ENCODE data around the gene HOXA7. TPM values are rescaled to one million over a fixed set of nuclear protein-coding genes. Genes with fewer than 3 reads are reported as not detected.

The HOXA7 gene
- total RNA-seq, 2 donors from 2014 or later, result 0.26 to 0.66 TPM

GRCh38 chr7:27200761-27201579 is 44.5 kb upstream of the HOXA7 start:
- Histone ChIP-seq H3K4me3 (no peak overlapping the region), H3K4me1 (peaks cover 49% of the 10 kb centered on the region), H3K27ac (no peak overlapping the region), H3K36me3 (replicated peaks in 1 of 2; ENCODE audit: insufficient read depth in 1 of 2, low read depth in 2 of 2) (no peaks in the 10 kb centered on the region), H3K9me3 (no peaks in the 10 kb centered on the region), H3K27me3 (peaks cover 0 to 91% of the 10 kb centered on the region in 2 donors)
- 9 to 16% methylated on average over 14 of the region's 14 CpGs for WGBS, 2 donors
- no peak for TF ChIP-seq POLR2A (IDR thresholded peaks at IDR 0.05)
- TF ChIP-seq, protein P1, sequence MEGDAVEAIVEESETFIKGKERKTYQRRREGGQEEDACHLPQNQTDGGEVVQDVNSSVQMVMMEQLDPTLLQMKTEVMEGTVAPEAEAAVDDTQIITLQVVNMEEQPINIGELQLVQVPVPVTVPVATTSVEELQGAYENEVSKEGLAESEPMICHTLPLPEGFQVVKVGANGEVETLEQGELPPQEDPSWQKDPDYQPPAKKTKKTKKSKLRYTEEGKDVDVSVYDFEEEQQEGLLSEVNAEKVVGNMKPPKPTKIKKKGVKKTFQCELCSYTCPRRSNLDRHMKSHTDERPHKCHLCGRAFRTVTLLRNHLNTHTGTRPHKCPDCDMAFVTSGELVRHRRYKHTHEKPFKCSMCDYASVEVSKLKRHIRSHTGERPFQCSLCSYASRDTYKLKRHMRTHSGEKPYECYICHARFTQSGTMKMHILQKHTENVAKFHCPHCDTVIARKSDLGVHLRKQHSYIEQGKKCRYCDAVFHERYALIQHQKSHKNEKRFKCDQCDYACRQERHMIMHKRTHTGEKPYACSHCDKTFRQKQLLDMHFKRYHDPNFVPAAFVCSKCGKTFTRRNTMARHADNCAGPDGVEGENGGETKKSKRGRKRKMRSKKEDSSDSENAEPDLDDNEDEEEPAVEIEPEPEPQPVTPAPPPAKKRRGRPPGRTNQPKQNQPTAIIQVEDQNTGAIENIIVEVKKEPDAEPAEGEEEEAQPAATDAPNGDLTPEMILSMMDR (IDR thresholded peaks at IDR 0.05), result no peak
- DNase-seq (peak in 1 of 4 donors; percentile 8), ATAC-seq (no peak)
- intact Hi-C loops (cut with DNase I), result loop anchor here (10.0 kb wide), 1 partner anchor 874 kb away; no protein-coding TSS in a partner anchor

DNA sequence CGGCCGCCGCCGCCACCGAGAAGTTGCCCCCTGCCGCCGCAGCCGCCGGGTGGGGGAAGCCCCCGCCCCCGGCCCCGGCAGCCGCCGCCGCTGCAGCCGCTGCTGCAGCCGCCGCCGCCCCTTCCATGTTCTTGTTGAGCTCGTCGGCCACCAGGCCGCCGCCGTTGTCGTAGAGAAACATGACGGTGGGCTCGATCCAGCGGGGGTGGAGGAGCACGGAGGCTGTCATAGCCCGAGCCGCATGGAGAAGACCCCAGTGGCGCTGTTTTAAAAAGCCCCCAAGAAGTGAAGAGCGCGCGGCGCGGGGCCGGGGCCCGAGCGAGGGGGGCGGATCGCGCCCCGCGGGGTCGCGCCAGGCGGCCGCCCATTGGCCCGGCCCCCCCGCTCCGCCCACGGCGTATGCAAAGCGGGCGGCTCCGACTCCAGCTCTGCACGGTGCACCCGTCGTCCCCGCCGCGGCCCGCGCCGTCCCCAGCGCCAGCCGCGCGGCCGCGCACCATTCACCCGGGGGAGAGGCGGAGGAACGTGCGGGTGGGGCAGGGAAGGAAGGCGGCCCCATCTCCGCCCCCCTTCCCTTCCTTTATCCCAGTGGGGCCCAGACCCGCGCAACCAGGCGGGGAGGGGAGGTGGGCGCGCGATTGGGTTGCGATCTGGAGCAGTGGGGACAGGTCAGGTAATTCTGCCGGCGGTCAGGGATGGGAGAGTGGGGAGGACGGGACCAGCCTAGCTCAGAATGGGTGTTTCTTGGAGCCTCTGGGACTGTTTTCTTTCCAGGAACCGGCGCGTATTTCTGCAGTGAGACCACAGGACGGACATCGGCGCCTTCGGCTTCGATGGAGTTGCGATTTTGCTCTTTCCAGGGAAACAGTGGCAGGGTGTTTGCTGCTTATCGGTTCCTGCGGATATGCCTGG is 43.6 kb upstream of the HOXA7 start, which contains the start of gene HOXA13:
HOXA13 (minus strand) TSS at position 243 of the 912 bp plus-strand sequence; CDS start at position 229, 14 bp downstream.
- no peak within 1 kb of the TSS for H3K4me3 ChIP-seq
- WGBS, 2 donors, result 2 to 3% methylated on average over 13 to 71 of the region's 99 CpGs

DNA sequence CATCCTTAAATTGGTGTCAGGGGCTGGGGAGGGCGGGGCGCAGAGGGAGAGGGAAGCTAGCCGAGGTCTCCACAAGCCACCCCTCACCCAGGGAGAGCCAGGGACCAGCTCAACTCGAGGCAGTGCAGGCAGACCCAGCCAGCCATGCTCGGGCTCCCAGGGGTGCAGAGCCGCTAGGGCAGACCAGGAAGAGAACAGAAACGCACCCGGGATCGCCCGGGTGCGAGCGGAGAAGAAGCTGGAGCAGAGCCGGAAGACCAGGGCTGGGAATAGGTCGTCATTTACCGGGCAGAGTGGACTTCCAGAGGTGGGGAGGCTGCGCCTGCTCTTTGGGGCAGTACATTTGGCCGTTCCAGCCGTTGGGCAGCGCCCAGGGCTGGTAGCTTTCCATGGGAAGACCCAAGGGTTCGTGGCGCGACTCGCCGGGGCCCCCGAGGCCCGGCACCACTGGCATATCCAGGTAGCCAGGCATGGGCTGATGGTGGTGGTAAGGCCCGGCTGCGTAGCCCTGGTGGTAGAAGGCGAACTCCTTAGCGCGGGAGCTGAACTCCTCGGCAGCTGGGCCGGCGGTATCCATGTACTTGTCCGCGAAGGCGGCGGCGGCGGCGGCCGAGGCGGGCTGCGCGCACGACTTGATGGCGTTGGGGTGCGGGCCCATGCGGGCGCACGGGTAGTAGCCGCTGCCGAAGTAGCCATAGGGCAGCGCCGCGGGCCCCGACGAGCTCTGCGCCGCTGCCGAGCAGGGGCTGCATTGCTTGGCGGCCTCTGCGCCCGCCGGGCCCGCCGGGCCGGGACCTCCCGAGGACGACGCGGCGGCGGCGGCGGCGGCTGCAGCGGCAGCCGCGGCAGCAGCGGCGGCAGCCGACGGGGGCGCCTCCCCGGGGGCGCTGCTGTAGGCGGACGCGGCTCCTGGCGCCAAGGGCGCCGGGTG is 42.7 kb upstream of the HOXA7 start:
- intact Hi-C loops (cut with DNase I), result loop anchor here (5.0 to 10.0 kb wide), 4 partner anchors 376 to 896 kb away; no protein-coding TSS in a partner anchor
- H3K27ac ChIP-seq, result no peak overlapping the region
- 2 to 8% methylated on average over 10 to 89 of the region's 93 CpGs for WGBS, 2 donors
- H3K4me1 ChIP-seq, result peaks cover 35% of the 10 kb centered on the region
- ATAC-seq, result peak; percentile 23
- TF ChIP-seq, protein P1 (IDR thresholded peaks at IDR 0.05), result no peak
- no peak for TF ChIP-seq POLR2A (IDR thresholded peaks at IDR 0.05)
- no peak overlapping the region for H3K4me3 ChIP-seq
- no peaks in the 10 kb centered on the region for H3K36me3 ChIP-seq (replicated peaks in 1 of 2; ENCODE audit: insufficient read depth in 1 of 2, low read depth in 2 of 2)
- DNase-seq, result peak in 1 of 4 donors; percentile 13
- H3K9me3 ChIP-seq, result no peaks in the 10 kb centered on the region
- peaks cover 0 to 90% of the 10 kb centered on the region in 2 donors for H3K27me3 ChIP-seq

More for the DNA sequence above, 43.6 kb upstream of the HOXA7 start, which contains the start of gene HOXA13:
- Histone ChIP-seq H3K9me3 (no peaks in the 10 kb centered on the region), H3K27me3 (peaks cover 0 to 90% of the 10 kb centered on the region in 2 donors), H3K36me3 (replicated peaks in 1 of 2; ENCODE audit: insufficient read depth in 1 of 2, low read depth in 2 of 2) (no peaks in the 10 kb centered on the region), H3K27ac (no peak within 1 kb of the TSS), H3K4me1 (peaks cover 40% of the 10 kb centered on the region)
- peak; percentile 40 for ATAC-seq
- peak in 1 of 4 donors; percentile 11 for DNase-seq
- intact Hi-C loops (cut with DNase I), result loop anchor here (5.0 to 10.0 kb wide), 5 partner anchors 375 to 895 kb away; no protein-coding TSS in a partner anchor
- TF ChIP-seq, protein P1 (IDR thresholded peaks at IDR 0.05), result no peak
- TF ChIP-seq POLR2A (IDR thresholded peaks at IDR 0.05), result no peak
